Inflammatory macrophage (primary cell): ENCODE results near the gene UQCR10.

Experiments used
- DNase-seq, 2 donors: peaks; one replicate each; pipeline ENCODE4 v3.0.0-alpha.2; 2020 to 2022

Gene UQCR10

GRCh38 chr22:29765905-29766631 is 1.1 kb upstream of the UQCR10 start:
- peak in 1 of 2 donors; percentile 2 for DNase-seq

DNA sequence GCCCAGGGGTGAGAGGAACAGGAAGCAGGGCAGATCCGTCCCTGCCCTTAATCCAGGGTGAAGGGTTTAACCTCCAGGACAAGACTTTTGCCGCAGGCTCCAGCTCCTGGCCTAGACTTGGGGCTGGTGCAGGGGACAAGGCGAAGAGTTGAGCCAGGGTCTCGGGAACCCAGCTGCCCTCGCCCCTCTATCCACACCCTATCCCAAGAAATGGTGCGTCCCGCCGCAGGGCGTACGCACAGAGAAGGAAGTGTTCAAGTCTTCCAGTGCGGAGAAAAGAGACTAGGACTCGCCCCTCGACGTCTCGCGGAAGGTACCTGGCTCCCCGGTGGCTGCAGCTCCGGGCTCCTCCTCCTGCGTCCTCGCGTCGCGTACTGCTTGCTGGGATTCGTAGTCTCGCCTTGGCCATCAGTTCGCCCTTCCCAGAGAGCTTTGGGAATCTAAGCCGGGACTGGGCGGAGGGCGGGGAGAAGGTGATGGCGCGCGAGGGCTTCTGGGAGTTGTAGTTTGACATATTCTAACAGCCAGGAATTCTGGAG is 468 bp upstream of the UQCR10 start, which contains the start of gene ZMAT5:
TSS of gene ZMAT5 (minus strand) at position 376 of the 539 bp plus-strand sequence. CDS start 18,463 bp downstream, outside the sequence.
- peak; percentile 96 to 98 for DNase-seq

DNA sequence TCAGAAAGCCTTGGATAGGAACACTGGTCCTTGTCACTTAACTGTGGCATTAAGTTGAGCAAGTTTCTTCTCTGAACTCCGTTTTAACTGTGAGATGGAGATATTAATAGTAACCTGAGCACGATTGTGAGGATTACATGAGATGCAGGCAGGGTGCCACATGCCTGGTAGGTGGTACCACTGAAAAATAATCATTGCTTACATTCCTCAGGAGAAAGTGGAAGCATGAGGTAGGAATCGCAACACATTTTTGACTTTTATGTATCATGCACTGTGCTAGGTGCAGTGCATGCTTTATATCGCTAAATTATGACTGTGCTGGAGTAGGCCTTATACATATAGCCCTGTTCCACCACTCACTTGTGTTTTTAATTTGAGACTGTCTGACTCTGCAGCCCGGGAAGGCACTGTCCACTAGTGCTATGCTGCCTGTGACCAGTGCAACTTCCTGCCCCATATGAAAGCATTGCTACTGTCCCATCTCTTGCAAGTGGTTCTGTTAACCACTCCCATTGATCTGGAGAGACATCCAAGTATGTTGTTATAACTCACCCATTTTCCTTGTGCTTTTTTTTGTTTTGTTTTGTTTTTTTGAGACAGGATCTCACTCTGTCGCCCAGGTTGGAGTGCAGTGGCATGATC is 1.0 kb downstream of the UQCR10 start:
- DNase-seq: peak; percentile 15 to 31

DNA sequence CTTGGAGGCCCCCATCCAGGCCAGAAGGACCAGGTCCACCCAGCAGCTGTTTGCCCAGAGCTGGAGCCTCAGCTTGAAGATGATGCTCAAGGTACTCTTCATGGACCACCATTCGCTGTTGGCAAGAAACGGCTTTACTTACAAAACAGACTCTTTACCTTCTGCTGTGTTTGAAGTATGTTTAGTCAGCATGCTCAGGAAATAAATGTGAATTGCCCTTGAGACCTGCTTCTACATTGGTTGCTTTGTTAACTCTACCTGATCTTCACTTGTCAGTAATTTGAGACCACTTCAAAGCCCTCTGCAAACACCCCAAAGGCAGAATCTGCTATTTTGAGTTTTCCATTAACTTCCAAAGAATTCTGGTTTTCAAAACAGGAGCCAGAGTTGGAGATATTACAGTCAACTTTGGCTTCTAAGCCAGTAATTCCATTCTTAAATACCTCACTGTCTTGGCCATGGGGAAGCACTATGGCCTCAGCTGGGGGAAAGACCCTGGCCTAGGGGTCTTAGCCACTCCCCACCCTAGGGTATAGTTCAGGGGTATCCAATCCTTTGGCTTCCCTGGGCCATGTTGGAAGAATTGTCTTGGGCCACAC is 2.7 kb downstream of the UQCR10 start:
- no peak for DNase-seq

DNA sequence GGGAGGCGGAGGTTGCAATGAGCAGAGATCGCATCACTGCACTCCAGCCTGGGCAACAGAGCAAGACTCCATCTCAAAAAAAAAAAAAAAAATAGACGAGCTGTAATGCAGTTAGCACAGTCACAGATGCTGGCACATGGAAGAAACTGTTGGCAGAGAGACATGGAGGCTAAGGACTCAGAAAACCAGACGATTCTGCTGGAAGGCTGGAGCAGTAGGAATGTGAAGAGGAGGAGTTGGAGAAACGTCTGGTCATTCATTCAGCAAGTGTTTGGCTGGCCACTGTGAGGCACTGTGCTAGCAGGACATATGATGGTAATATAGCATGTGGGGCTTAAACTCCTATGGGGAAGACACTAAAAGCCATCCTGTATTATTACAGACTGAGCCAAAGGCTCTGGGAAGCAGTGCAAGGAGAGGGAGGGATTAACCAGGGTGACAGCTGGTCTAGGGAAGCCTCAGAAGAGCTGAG is 5.0 kb downstream of the UQCR10 start:
- peak; percentile 27 to 43 for DNase-seq

GRCh38 chr22:29773233-29773632 is 6.1 kb downstream of the UQCR10 start:
- no peak for DNase-seq

GRCh38 chr22:29780220-29780619 is 13.1 kb downstream of the UQCR10 start:
- DNase-seq: no peak

DNA sequence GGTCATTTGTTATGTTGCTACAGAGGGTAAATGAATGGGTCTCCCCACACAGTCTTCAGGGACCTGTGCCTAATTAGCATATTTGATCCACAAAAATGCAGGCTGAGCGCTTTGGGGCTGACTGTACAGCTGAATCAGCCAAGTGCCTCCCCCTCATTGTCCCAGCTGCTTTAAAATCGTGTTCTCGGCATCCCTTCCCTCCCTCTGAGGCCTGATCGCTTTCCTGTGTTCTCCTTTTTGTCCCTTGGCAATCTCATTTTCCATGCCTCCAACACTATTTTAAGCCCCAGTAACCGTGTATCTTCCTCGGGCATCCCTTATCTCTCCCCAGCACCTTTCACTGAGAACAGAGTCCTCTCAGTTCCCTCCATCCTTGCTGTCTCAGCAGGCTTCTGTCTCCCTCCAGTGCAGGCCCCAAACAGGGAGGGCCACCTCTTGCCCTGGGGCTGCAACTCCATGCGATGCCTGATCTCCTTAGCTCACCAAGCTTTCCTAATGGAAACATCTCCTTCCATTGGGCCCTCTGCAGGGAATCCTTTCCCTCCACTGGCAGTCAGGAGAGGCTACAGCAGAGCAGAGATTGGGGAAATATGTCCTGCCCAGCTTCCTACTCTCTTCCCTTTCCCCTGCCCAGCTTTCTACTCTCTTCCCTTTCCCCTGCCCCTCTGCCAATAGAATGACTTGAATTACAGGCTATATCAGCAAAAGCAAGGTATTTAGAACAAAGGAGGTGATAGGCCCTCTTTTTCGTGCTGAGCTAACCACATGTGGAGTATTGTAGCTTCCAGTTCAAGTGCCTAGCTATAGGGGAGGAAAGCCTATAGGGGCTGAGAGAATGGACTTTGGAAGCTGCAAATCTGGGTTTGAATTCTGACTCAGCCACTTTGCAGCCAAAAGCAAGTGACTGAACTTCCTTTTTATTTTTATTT is 13.8 kb downstream of the UQCR10 start:
- no peak for DNase-seq

GRCh38 chr22:29782061-29782845 is 15.1 kb downstream of the UQCR10 start:
- DNase-seq: no peak

DNA sequence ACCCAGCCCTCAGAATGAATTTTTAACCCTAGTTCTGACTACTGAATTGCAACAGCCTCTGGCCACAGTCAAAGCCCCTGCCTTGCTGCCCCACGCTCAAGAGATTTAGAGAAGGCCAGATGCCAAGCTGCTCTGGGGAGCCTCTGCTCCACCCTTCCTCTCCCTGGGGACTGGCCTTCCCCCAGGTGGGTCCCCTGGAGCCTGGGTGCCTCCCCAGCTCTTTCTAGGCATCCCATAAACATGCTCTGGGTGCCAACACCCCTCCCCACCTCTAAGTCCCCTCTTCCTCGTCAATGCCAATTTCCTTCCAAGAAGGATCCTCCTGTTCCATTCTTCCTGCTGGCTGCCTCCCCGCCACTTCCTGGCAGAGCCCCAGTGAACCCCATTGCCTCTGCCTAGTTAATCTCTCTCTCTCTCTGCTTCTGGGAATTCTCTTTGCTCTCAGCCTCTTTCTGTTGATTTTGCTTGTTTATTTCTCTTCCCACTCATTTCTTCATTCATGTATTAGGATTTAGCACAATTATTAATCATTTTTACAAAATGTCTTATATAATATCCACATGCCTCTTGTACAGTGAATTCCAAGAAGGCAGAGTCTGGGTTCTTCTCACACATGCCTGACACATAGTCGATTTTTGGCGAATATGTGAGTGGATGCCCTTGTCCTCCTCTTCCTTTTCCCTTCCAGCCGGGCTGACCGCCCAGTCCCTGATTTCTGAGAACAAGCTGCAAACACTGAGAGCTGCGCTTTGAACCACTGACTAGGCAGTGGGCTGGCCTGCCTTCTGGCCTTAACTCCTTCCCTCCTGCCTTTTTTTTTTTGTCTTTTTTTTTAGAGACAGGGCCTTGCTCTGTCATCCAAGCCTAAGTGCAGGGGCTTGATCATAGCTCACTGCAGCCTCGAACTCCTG is 17.5 kb downstream of the UQCR10 start:
- DNase-seq: no peak

DNA sequence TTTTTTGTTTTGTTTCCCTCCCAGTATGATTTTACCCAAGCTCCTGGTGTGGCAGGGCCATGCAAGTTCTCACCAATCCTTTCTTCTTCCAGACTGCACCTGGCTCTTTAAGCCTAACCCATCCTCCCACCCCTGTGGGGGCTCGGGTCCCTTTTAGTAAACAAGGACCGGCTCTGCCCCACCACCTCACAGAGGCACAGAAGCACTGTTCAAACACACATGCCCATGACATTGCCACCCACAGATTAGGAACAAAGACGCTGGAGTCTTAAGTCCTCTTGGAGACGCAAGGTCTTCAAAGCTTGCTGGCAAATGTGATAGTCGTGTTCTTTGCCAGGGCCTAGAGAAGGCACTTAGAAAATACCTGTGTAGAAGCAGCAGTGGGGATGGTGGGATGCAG is 18.9 kb downstream of the UQCR10 start:
- DNase-seq: no peak

DNA sequence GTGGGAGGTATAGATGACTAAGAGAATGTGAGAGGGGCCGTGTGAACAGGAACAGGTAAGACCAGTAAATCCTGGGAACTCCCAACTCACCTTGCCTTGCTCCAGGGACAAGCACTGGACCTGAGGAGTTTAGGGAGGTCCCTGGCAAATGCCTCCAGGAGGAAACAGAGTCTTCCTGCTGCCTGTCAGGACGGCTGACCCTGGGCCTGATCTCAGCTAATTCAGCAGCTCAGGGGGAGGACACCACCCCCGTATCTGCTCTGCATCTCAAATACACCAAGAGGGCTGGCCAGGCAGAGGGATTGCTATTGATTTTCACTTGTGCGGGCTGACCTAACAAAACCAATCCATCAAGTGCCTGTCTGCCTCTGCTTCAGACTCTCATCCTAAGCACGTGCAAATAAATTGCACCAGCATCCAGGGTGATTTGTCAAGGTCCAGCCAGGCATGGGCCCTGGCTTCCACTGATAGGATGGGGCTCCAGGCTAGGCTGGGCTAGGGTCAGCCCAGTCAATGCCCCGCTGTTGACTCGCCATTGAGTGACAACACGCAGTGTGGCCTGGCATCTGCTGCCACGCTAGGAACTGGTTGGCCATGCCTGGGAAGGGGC is 20.3 kb downstream of the UQCR10 start:
- DNase-seq: no peak

DNA sequence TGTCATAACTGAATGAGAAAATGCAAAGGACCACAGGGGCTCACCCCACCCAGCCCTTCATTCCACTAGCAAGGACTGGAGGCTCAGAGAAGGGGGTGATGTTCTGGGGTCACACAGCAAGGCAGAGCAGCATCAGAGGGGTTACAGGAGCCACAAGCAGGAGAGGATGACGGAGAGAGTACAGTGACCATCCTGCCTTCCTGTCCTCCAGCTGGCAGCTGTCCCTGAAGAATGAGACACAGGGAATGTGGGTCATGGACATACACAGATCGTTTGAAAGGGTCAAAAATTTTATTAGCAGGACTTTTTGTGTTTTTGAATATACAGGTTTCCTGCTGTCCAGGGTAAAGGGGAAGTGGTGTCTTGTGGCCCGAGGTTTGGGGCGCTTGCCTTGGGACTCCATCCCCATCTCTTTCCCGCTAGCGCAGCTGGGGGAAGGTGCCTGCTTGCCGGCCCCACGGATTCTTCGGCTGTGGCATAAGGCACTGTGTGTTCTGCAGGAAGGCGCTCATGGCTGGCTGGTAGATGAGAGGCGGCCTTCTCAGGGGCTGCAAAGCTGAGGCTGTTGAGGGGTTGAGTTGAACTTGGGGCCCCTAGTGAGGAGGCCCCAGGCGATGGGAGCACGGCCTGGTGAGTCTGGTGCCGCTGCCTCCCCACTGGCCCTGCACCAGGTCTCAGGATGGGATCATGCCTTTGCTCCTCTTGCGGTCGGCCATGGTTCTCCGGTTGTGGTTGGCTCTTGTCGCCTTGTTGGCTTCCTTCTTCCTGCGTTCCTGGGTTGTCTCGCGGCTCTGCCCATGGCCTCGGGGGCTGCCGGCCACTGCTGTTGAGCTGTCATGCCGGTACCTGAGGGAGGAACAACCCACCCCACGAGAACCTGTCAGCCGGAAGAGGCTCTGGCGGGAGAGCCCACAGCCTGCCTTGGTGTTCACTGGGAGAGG is 21.4 kb downstream of the UQCR10 start:
- no peak for DNase-seq

GRCh38 chr22:29790061-29790460 is 22.9 kb downstream of the UQCR10 start:
- DNase-seq: no peak

- DNase-seq: no peak
Measured at GRCh38 chr22:29793396-29793795, 26.2 kb downstream of the UQCR10 start.

GRCh38 chr22:29795663-29796062 is 28.5 kb downstream of the UQCR10 start:
- DNase-seq: no peak

DNA sequence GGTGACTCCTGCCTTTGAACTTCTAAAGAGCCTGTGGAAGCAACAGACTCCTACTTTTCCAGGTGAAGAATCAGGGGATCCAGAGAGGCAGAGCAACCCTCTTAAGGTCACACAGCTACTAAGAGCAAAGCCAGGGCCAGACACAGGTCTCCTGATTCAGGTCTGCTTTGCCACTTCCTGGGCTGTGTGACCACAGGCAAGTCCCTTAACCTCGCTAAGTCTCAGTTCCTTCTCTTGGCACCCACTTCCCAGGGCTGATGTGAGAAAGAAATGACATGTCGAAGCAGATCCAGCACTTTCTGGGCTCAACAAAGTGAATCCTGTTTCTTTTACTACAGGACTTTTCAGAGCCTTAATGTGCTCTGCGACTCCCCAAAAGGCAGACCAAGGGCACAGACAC is 30.2 kb downstream of the UQCR10 start:
- peak; percentile 64 to 82 for DNase-seq

DNA sequence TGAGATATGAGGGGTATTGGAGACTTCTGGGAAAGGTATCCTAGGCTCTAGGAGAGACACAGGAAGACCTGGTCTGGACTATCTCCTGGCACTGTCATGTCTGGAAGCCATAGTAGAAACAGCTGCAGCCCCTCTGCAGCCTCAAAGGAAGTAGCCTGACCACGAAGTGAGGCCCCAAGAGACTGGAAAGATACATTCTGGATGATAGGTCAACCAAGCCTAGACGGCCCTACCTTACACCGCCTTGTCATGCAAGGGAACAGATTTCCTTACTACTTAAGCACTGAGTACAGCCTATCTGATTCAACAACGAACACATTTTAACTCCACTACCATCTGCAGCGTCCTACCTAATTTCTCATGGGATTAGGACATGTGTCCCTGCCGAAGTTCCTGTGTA is 31.1 kb downstream of the UQCR10 start:
- DNase-seq: no peak

DNA sequence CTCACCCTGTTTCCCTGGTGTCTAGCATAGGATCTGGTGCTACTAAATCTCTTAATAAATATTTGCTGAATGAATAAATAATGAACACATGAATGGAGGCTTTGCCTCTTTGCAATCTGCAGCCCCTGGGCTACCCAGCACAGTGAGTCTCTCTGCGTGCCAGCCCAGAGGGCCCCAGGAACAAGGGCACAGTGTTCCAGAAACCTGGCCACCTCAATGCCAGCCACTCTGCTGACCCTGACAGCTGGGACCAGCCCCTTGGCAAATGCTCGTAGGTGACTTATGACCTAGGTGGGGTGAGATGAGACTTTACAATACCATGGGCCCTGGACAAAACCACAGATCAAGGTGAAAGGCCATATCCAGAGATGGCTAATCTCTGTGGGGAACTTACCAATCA is 31.6 kb downstream of the UQCR10 start:
- no peak for DNase-seq
